ENCODE data around the gene GALNTL6.

GALNTL6 gene

DNA sequence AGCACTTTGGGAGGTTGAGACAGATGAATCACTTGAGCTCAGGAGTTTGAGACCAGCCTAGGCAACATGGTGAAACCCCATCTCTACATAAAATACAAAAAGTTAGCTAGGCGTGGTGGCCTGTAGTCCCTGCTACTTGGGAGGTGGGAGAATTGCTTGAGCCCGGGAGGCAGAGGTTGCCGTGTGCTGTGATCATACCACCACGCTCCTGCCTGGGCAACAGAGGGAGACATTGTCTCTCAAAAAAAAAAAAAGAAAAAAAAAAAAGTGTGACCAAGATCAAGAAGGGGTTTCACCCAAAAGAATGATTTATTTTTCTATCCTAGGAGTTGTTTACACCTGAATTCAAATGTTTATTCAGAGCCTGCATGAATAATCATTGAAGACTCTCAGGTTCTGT, 783.0 kb downstream of the GALNTL6 start:
- DNase-seq: no peak

DNA sequence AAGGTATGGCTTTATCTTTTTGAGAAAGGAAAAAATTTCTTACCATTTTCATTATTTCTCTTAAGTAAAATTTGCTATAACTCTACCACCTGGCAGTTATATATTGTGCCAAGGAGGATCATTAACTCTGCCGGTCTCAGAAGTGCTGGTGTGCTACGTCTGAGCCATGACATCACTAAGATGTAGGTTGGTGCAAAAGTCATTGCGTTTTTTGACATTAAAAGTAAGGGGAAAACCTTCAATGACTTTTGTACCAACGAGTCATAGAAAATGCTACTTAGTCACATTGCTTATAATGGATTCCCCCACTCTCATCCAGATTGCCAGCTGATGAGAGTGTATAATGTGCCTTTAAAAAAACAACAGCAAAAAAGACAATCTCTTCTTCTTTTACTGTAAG, 786.4 kb downstream of the GALNTL6 start:
- no peak for DNase-seq

DNA sequence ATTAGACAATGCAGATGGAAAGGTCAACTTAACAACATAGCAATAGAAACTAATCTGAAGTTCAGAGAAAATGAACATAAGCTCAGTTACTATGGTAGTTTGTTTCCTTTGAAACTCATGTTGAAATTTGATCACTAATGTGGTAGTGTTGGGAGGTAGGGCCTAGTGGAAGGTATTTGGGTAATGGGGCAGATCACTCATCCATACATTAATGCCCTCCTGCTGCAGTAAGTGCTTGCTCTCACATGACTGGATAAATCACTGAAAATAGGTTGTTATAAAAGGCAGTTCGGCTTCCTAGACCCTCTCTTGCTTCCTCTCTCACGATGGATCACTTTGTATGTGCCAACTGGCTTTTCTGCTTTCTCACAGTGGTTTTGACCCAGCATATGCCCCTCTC, 788.0 kb downstream of the GALNTL6 start:
- no peak for DNase-seq

DNA sequence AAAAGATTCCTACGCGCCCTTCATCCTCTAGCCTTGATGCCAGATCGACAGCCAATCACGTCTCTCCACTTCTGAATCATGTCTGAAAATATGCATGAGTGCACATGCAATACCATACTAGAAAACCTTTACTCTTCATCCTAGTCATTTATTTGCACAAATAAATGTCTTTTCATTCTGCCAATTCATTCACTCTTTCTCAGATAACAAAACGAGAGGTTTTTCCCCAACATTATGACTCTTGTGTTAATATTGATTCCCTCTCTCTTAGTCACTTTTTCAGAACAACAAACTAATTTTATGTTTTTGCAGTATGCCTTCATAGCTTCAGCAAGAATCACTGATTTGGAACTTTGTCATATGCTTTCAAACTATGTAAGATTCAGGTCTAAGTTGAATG, 806.0 kb downstream of the GALNTL6 start:
- no peak for DNase-seq

DNA sequence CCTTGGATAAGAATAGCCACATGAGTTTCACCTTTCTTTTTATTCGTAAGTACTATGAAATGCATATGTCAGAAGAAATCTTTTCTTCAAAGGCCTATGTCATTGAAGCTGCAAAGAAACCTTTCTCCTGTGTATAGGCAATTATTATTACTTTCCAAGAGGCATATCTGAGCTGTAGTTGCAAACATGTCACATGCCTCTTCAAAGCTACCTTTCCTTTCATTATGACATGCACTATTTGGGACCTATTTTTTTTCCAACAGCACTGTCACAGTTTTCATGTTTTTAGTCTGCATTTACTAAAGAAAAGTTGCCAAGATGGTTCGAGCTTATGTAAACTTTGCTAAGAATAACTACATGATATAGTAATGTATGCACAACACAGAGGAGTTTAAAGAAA, 806.6 kb downstream of the GALNTL6 start:
- DNase-seq: no peak

DNA sequence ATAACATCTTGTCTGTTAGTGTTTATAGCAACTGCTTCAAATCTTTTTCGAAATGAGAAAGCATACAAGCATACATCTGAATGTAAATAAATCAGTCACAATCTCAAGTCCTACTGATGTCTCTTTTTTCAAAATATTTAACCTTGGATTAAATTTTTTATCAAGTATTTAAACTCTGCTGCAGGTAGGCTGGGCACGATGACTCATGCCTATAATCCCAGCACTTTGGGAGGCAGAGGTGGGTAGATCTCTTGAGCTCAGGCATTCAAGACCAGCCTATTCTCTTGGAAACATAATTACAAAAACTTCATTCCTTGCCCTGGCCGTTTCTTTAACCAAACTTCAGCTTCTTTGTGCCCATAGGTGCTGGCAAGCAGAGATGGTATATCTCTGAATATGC, 815.1 kb downstream of the GALNTL6 start:
- DNase-seq: no peak

DNA sequence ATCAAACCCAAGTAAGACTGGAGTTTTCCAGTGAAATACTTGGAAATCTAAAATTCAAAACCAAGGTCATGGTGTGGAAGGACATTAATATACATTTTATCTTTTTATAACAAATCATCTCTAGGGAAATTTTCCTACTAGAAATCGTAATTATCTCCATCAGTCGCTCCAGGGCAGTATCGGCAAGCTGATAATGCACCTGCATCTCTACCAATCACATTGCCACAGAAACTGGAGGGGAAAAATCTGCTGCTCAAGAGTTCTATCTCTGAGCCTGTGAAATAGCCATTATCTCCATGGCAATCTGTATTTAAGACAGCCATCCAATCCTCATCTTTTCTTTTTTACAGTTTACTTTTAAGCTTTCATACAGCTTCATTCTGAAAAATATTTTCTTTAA, 817.1 kb downstream of the GALNTL6 start:
- DNase-seq: no peak

DNA sequence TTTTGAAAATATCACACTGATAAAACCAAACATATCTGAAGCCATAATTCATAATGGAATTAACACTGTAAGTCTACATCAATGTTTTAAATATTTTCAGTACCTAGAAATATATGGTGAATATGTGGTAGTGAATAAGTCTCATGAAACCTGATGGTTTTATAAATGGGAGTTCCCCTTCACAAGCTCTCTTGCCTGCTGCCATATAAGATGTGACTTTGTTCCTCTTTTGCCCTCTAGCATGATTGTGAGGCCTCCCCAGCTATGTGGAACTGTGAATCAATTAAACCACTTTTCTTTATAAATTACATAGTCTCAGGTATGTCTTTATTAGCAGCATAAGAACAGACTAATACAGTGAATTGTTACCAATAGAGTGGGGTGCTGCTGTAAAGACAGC, 818.6 kb downstream of the GALNTL6 start:
- no peak for DNase-seq

DNA sequence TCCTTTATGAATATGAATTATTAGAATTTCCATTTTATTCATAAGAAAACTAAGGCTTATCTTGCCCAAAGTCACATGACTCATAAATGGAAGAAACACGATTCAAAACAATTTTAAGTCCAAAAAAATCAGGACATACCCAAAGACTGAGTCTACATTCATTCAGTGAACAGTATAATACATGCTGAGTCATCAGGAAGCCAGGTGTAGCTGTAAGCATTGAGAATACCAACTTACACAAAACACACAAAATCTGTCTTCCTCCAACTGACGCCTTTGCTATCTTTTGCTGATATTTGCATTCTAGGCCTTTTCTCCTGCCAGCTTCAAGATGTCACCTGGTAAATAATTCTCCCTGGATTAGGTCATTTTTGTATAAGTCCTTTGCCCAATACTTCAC, 835.3 kb downstream of the GALNTL6 start:
- no peak for DNase-seq

DNA sequence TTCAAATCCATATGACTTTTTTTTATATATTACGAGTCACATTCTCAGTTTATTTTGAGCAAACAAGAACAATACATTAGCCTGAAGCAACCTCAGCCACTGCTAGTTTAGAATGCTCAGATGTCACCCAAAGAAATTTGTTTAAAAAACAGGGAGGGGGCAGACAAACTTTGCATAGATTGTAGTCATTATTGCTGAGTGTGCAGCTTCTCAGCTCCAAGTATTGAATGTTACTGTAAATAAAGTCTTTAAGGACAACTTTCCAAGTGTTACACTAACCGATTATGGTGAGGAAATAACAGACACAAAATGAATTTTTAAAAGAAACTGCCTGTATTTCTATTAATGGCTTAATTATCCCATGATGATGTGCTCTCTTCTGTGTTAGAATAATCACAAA, 835.9 kb downstream of the GALNTL6 start:
- no peak for DNase-seq

DNA sequence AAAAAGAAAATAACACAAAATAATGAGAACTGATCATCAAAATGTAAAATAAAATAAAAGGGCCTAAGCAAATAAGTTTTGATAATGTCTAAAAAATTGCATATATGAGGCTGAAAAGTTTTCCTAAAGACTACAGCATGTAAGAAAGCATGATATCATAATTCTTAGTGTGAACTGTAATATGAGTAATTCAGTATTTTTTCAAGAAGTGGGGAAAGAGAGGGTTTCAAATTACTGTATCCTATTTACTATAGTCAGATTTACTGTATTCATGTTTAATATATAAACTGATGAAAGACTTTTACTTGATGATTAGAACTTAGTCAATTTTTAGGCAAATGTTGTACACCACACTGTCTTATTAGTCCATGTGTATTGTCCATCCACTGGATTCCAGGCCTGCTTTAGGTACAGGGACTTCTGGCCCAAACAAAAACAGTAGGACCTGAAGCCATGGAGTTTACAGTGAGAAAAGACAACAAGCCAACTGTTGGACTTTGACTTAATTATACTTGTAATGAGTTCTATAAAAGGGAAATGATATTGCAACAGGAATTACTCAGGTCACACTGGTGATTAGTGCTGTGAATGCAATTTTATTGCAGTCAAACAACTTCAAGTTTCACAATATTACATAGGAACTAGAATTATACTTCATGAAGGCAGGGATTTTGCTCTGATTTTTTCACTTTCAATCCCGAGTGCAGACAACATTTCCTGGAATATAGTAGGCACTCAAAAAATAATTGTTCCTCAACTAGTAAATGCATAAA, 837.7 kb downstream of the GALNTL6 start:
- no peak for DNase-seq

DNA sequence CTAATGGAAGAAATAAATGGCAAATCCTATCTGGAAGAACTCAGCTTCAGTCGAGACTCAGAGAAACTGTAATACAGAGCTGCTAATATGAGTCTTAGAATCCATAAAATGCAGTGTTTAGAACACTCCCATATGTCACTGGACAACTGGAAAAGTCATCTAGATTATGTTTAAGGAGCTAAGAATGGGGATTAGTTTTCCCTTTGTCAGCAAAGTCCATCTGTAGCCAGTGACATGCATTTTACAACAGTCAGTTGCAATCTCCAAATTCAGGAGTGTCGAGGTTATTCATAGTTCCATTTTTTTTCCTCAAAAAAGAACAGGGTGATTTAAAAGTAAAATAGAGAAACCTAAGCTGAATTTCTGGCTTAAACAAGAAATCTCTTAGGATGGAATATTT, 838.8 kb downstream of the GALNTL6 start:
- no peak for DNase-seq

DNA sequence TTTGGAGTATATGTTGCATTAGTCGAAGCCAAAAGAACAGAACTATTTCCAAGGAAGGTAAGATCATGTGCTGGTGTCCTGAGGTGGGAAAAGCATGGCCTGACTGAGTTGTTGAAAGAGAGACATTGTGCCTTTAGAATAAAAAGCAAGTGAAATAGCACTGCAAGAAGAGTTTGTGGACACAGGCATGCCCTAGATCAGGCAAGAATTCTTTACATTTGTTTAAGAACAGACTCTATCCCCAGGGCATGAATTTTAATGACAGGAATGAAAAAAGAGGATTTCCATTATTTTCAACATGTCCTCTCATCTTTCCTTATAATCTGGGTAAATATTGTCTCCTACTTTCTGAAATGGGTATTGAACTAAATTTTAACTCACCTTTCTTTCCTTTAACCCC, 839.2 kb downstream of the GALNTL6 start:
- no peak for DNase-seq

DNA sequence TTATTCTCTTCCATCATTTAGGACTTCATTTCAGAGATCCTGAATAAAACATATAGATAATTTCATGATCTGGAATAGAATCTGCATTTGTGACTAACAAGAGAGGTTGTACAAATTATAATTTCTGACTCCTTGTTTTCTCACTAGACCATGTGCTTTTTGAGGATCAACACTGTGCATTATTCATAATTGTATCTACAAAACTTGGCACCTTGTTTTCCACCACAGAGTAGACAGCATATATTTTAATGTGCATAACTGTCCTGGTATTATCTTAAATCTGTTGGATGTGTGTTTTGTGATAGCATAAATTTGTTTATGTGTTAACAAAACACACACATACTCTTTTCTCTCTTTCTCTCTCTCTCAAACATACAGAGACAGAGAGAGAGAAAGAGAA, 840.5 kb downstream of the GALNTL6 start:
- no peak for DNase-seq

DNA sequence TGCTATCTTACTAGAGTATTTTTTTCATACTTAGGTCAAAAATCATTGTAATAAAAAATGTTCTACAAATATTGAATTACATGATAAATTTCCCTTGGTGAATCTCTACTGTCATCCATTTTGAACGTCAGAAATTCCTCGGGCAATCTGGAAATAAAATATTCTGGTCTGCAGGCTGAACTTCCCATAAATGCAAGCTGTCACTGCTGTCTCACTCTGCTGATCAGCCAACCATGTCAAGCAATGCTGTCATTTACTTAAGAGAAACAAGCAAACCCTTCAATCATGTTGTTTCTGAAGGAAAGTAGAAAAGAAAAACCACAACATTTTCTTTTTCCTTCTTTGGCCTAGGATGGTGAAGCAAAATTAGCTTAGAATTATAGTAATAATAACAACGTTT, 841.3 kb downstream of the GALNTL6 start:
- DNase-seq: no peak

DNA sequence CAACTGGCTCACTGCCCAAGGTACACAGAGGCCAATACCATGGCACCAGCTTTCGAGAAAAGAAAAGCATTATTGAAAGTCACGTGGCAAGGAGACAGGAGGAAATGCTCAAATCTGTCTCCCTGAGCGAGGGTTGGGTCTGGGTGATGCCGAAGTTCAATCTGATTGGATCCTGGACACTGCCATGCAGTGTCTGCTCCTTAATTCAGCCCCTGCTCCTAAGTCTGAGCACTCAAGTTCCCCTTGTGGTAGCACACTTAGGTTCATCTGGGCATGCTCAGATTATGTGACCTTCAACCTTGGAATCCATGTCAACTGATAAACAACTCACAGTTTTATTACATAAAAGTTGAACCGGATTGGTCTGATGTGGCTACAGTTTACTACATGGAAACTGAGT, 842.9 kb downstream of the GALNTL6 start:
- no peak for DNase-seq

DNA sequence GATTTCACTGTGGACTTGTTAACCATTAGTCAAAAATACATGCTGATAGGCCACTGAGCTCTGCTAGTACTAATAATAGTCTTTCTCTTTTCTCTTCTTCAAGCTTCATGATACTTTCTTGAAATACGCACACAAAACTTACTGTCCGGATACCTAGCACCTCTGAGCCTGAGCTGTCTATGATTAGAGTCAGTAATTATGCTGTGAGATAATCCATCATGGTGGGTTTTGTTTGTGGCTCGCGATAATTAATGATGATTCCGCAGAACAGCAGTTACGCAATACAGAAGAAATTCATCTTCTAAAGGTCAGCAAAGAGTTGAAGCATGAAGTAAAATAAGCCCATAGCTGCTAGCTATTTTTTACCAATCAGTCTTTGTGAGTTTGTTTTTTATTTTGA, 843.9 kb downstream of the GALNTL6 start:
- no peak for DNase-seq

DNA sequence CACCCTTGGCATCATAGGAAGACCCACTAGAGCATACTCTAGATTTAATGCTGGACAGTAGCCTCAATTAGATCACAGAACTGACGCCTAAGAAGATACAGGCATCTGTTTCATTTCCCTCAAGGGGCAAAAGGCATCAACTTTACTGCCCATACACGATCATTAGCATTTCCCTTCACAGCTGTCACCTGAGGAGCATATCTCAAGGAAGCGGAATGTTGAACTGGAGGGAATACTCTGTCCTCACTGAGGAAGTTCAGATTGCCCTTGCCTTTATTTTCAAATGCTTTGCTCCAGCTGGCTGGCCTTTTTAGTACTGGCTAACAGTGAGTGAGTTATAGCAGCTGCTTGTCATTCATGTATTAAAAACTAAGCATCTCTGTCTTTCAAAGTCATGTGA, 847.0 kb downstream of the GALNTL6 start:
- no peak for DNase-seq

DNA sequence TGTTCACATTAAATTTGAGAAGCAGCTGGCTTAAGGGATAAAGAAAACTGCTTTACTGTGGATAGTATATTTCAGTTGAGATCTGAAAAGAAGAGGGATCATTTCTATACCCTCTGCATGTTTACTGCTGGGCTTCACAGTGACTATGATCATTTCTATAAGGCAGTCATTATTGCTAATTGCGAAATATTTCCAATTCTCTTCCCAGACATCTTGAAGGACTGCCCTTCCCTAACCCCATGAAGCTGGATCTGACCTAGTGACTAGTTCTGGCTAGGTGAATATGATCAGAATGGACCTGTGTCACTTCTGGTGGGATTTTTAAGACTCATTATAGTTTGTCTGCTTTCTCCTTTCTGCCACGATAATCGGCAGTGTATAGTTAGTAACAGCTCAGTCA, 848.9 kb downstream of the GALNTL6 start:
- DNase-seq: no peak

DNA sequence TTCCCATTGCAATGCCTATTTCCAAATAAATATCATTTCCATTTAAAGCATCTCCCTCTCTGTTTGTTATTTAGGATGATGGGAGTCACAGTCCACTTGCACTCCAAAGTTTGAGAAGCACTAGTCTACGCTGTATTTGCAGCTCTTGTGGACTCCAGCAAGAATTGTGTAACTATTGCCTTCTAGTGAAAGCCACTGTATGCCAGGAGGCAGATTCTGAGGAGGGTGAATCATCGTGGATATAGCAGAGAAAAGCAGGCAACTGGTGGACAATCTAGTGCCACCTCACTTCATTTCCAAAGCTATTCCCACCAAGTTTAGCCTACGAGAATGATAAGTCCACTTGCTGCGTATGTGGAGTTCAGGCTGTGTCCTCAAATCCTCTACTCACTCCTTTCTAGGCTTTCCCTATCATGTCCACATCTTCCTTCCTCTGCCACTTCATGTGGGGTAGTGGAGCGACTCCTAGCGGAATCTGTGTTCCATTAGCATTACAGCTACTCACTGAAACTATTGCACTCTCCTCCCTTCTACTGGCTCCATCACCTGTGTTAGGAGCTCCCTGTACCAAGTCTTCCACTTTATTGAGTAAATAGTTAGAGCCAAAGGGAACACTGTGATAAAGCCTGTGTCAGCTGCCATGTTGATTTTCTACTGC, 853.6 kb downstream of the GALNTL6 start:
- DNase-seq: no peak

DNA sequence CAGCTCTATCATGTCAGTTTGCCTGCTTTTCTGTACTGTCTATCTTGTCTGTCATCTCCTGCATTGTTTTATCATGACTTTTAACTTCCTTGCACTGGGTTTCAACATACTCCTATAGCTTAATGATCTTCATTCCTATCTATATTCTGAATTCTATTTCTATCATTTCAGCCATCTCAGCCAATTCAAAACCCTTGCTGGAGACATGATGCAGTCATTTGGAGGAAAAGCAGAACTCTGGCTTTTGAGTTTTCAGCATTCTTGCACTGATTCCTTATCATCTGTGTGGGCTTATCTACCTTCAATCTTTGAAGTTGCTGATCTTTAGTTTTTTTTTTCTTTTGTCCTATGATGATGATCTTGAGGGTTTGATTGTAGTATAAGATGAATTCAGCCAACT, 861.6 kb downstream of the GALNTL6 start:
- no peak for DNase-seq

DNA sequence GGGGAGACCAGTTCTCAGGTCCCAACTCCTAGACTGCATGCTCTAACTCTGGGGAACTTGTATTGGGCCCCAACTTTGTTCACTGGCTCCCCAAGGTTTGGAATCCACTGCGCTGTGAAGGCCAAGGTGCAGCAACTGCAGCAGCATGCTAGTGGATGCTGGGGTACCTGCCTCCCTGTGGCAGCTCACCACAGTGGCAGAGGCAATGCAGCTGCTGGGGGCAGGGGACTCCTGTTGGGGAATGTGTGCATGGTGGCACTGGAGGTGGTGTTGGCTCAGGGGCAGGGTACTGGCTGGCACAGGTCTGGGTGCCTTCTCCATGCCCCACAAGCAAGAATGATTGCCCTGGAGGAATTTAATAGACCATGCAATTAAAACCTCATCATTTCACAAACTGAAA, 862.0 kb downstream of the GALNTL6 start:
- no peak for DNase-seq

DNA sequence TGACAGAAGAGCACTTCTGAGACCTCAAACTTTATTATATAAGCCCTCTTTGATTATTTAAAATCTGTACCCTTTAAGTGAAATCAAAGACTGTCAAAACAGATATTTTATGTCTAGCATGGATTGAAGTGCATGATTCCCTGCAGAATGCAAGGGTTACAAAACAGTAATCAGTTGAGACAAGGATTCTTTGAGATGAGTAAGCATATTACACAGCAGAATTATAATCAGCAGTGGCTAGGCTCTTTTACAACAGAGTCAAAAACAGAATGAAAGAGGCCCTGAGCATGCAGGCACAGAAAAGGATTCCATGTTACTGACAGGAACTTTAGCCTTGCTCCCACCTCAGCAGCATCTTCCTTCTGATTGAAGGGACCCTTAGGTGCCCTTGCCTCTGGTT, 867.5 kb downstream of the GALNTL6 start:
- no peak for DNase-seq

DNA sequence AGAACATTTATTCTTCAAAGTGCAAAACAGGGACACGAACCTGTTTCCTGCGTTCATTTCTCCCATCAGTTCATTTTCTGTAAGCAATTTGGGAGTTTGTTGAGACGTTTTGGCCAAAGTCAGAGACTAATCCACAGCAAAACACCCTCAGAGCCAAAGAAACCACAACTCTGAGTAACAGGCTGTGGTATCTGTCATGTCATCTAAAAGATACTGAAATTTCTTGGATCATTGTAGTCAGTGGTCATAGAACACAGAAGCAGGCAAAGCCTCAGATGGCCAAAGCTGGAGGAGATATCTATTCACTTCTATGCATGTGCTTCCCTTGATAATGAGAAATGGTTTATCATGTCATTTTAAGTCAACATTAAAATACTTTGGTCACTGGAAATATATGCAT, 869.8 kb downstream of the GALNTL6 start:
- DNase-seq: no peak

DNA sequence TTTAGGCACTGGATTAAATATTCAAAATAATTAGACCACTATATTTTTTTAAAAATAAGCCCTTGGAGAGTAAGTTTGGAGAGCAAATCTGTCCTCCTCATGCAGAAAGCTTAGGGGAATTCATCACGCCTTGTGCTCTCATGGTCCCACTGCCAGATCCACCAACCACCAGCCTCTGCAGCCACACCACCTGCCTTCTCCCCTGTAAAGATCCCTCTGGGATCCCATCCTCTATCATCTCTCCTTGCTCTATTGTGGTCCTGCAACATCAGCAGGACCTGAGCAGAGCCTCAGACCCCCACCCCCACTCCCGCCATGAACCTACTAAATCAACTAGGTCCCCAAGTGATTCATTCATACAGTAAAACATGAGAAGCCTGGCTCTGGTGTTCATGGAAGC, 872.8 kb downstream of the GALNTL6 start:
- no peak for DNase-seq

Measured in Kasumi-1 (cell line).